Caki2 (cell line): ENCODE data around the gene MEI4. TPM values are rescaled to one million over a fixed set of nuclear protein-coding genes. Genes with fewer than 3 reads are reported as not detected.

Source experiments
- DNase-seq: peaks from one replicate; pipeline ENCODE4 v3.0.0-alpha.2; 2015; ENCODE audit warnings: low read depth
- in situ Hi-C: cut with HindIII; loops from 2 replicates; pipeline ENCODE4 v1.10.0; 2016; ENCODE audit warnings: low sequenced_read_pairs, low pct_unique_long_range_greater_than_20kb, mixed read lengths
- total RNA-seq: library from RNA; depleted of rRNA; stranded (reverse); fragments of >200 nt; shearing (Covaris generic); gene quantifications from 2 replicates; pipeline ENCODE4 v1.2.3, GENCODE V29; 2014; ENCODE audit warnings: low replicate concordance; rRNA removed

Gene MEI4
- total RNA-seq, 1 experiment from 2014 or later, result not detected

DNA sequence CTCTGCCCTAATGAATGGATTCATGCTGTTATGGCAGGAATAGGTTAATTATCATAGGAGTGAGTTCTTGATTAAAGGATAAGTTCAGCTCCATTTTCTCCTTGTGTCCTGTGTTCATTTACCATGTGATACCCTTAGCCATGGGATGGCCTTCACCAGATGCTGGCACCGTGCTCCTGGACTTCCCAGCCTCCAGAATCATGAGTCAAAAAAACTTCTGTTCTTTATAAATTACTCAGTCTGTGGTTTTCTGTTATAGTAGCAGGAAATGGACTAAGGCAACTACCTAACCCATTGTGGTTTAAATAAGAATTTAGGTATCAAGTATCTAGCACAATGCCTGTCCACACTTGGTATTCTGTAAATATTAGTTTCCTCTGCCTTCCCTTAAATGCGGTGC lies 223.5 kb downstream of the MEI4 start:
- DNase-seq, result no peak
- in situ Hi-C loops, result no loop called here

DNA sequence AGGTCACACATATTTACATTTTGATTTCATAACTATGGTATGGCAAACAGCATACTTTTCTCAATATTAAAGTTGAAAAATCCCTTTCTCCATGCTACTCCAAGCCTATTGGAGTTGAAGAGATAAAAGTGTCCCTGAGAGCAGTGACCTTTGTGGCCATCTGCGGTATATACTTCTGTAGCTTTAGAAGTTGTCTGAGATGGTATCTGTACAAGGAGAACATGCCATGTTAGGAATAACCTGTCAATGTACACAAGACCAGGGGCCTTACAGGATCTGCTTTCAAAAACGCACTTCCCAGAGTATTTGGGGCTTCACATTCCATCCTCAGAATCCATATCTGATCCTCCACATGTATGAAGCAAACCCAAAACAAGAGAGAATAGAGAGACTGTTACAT lies 226.7 kb downstream of the MEI4 start:
- no peak for DNase-seq
- in situ Hi-C loops, result no loop called here

- no peak for DNase-seq
- in situ Hi-C loops, result no loop called here
Measured at GRCh38 chr6:77880501-77880900, 227.7 kb downstream of the MEI4 start.

- DNase-seq, result no peak
- in situ Hi-C loops, result no loop called here
Measured at GRCh38 chr6:77883851-77884250, 231.0 kb downstream of the MEI4 start.

DNA sequence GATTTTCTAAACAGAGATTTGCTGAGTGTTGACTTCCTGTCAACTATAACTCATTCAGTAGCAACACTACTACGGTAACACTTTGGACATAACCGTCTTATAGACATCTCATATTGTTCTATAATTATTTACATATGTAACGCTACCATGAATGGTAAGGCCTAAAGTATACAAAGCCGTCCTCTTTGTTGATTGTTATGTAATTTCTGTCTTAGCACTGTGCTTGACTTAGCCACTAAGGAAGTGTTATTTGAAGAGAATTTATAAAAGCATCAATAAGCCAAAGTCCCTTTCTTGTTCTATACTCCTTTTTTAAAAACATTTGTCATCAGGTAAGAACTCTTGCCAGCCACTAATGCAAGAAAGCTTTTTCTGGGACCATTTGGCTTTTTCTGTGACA lies 240.6 kb downstream of the MEI4 start:
- DNase-seq, result no peak

GRCh38 chr6:77906070-77906469 lies 253.2 kb downstream of the MEI4 start:
- DNase-seq, result no peak

More for the DNA sequence above, 240.6 kb downstream of the MEI4 start:
- in situ Hi-C loops, result no loop called here

GRCh38 chr6:77910826-77911225 lies 258.0 kb downstream of the MEI4 start:
- in situ Hi-C loops, result no loop called here
- no peak for DNase-seq

More at GRCh38 chr6:77906070-77906469, 253.2 kb downstream of the MEI4 start:
- in situ Hi-C loops, result no loop called here

DNA sequence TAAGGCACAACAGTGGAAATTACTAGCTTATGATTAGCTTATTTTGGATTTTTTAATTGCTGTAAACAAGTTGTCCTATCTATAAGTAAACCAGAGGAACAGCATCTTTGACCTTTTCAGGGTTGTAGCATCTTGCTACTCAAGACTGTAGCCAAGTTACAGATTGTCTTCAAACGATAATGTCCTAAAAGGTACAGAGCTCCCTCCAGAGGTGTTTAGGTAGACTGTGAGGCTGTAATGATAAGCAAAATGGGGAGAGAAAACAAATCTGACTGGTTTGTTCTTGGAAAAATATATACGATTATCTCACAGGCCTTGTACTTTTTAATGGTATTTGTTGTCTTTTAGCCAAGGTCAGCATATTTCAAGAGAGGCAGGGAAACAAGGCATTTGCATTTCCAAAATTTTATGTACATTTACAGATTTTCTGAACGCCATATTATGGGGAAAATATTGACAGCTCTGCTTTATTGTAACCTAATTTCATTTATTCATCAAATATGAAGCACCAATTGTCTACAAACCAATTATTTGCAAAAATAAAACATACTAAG lies 273.4 kb downstream of the MEI4 start:
- in situ Hi-C loops, result no loop called here
- DNase-seq, result no peak

GRCh38 chr6:77930382-77930781 lies 277.5 kb downstream of the MEI4 start:
- no peak for DNase-seq
- in situ Hi-C loops, result no loop called here

DNA sequence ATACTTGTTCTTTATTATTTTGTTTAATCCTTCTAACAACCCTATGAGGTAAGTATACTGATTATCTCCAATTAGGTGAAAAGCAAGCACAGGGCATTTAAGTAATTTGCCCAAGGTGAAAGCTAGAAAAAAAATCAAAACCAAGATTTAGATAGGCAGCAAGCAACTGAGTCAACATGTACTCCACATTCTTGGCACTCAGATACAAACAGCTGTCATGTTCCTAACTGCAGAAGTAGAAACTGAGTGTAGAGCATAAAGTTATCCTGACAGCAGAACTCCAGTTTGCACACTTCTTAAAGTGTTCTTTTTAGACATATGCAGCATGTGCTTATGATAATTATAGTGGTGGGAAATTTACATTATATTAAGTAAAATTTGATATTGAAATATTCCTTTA lies 278.1 kb downstream of the MEI4 start:
- in situ Hi-C loops, result no loop called here

DNA sequence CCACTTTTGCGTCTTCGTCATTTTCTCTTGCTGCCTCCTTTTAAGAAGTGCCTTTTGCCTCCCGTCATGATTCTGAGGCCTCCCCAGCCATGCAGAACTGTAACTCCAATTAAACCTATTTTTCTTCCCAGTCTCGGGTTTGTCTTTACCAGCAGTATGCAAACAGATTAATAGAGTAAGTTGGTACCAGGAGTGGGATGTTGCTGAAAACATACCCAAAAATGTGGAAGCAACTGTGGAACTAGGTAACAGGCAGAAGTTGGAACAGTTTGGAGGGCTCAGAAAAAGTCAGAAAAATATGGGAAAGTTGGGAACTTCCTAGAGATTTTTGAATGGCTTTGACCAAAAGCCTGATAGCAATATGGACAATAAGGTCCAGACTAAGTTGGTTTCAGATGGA lies 309.2 kb downstream of the MEI4 start:
- in situ Hi-C loops, result no loop called here
- no peak for DNase-seq

More for the DNA sequence above, 278.1 kb downstream of the MEI4 start:
- DNase-seq, result no peak

DNA sequence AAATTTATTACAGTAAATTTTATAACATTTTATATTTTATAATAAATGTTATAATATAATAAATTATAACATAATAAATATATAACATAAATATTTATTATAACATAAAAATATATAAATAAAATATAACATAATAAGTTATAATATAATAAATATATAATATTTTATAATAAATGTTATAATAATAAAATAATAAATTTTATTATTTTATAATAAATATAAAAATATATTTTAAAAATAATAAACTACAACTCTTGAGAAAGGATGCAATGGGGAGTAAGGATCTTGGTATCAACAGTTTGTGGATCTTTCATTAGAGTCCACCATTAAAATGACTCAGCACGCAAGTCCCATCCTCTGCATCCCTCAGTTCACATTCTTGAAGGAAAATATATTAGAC lies 312.6 kb downstream of the MEI4 start:
- in situ Hi-C loops, result no loop called here

DNA sequence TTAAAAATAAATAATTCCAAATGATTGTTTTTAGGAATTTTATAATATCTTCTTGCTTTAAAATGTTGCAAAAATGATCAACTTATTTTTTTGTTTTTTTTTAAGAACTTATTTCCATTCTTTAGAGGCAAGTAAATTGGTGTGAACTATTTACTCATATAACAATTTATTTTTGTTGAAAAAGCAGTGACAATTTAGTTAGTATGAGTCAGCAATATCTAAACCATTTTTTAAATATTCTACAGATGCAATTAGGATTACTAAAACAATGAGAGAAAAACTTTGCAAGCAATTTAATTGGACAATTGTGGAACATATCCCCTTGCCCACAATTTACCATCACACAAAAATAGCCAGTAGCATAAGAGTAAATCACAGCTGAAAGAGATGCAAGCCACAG lies 319.5 kb downstream of the MEI4 start:
- no peak for DNase-seq
- in situ Hi-C loops, result no loop called here

More for the DNA sequence above, 312.6 kb downstream of the MEI4 start:
- no peak for DNase-seq

Other genes starting within 250 kb of the MEI4 start
- gene HTR1B, start 189.5 kb upstream of the MEI4 start, total RNA-seq, result not detected in 2 replicates